ENCODE data around the gene LHFPL2.
A peak's percentile ranks its signal among the peaks of the same experiment; 100 is the strongest.

Gene LHFPL2

GRCh38 chr5:78568212-78568611 is 80.4 kb downstream of the LHFPL2 start:
- no peak for DNase-seq (ENCODE audit: low read depth, low spot score)

DNA sequence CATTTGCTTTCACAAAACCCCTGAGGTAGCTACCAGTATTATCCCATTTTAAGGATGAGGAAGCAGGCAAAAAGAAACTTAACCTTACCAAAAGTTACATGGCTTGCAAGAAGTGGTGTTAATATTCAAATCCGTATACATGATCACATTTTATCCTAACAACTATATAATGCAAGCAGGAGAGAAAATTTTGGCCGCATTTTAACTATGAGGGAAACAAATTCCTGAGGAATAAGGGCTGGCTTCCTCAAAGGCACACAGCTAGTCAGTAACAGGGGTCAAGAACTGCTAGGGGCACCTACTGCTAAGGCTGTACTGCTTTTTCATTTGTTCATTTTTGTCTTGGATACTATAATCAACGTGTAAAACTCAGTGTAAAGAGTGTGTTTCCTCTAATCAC is 81.0 kb downstream of the LHFPL2 start:
- no peak for DNase-seq (ENCODE audit: low read depth, low spot score)

- no peak for DNase-seq (ENCODE audit: low read depth, low spot score)
Measured at GRCh38 chr5:78566747-78567425, 81.7 kb downstream of the LHFPL2 start.

DNA sequence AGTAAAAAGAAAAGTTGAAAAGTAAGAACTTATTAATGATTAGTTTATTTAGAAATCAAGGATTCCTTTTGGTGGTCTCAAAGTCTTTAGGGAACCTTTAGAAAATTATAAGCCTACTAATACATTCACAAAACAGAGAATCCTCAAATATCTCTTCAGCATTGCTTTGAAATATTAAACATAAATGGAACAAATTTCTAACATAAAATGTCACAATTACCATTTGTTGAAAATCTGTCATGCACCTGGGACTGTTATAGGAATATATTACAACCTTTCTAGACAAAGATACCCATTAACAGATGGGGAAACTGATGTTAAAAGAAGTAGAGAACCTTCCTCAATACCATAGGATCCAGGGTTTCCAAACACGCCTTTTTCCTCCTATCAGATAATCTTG is 83.2 kb downstream of the LHFPL2 start:
- DNase-seq (ENCODE audit: low read depth, low spot score): no peak

GRCh38 chr5:78563621-78564020 is 85.0 kb downstream of the LHFPL2 start:
- DNase-seq (ENCODE audit: low read depth, low spot score): no peak

DNA sequence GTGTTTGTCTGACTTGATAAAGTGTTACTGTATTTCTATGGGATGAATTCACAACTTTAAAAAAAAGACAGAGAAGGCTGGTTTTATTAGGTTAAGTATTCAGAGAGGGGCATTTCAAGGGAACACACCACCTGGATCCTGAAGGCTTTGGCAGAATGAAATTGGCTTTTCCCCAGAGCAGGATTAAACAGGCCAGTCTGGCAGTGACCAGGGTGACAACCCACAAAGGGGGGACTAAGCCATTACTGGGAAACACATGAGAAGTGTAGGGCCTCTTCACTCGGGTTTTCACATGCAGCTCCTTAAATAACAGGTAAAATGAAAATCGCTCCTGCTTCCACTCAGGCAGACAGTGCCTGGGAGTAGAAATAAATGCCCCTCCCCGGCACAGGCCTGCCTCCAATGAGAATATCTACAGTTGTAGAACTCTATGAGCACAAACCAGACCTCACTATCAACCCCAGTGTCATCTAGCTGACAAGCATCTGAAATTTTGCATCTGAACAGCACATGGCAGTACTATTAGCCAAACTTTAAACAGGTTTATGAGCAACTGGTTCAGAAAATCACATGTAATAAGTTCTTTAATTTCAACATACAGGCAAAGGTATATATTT is 85.8 kb downstream of the LHFPL2 start:
- DNase-seq (ENCODE audit: low read depth, low spot score): no peak

GRCh38 chr5:78562001-78562400 is 86.6 kb downstream of the LHFPL2 start:
- no peak for DNase-seq (ENCODE audit: low read depth, low spot score)

DNA sequence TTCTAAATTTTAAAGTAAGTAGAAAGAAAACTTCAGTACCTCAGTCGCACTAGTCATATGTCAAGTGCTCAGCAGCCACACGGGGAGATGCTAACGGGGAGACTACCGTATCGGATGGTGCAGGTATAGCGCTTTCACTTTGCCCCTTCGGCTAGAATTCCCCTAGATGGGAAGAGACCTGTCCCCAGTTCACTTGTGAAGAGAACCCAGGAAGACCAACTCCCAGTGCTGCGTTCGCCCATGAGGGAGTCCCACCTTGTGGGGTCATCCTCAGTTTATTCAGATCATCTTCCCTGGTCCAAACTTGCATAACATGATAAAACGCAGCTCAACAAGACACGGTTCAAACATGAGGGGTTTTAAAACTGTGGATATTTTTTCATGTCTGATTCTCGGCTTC is 87.3 kb downstream of the LHFPL2 start:
- DNase-seq (ENCODE audit: low read depth, low spot score): no peak

- no peak for DNase-seq (ENCODE audit: low read depth, low spot score)
Measured at GRCh38 chr5:78560000-78560855, 88.3 kb downstream of the LHFPL2 start.

DNA sequence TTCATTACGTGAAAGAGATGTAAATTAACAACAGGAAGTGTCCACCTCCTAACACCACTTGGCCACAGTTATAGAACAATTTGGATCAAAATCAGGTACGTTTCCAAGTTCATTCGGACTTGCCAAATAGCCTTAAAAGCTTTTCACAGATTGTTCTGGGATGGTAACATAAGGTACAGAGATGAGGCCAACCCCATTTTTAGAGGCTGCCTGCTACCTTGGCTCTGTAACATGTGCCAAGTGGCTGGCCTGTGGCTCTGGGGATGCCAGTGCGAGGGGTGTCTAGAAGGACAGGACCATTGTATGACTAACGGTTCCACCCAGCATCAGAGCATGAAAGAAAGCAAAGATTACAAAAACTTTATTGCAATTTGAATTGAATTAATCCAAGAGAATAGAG is 91.0 kb downstream of the LHFPL2 start:
- no peak for DNase-seq (ENCODE audit: low read depth, low spot score)

- no peak for DNase-seq (ENCODE audit: low read depth, low spot score)
Measured at GRCh38 chr5:78555870-78556269, 92.7 kb downstream of the LHFPL2 start.

GRCh38 chr5:78554670-78555069 is 93.9 kb downstream of the LHFPL2 start:
- no peak for DNase-seq (ENCODE audit: low read depth, low spot score)

DNA sequence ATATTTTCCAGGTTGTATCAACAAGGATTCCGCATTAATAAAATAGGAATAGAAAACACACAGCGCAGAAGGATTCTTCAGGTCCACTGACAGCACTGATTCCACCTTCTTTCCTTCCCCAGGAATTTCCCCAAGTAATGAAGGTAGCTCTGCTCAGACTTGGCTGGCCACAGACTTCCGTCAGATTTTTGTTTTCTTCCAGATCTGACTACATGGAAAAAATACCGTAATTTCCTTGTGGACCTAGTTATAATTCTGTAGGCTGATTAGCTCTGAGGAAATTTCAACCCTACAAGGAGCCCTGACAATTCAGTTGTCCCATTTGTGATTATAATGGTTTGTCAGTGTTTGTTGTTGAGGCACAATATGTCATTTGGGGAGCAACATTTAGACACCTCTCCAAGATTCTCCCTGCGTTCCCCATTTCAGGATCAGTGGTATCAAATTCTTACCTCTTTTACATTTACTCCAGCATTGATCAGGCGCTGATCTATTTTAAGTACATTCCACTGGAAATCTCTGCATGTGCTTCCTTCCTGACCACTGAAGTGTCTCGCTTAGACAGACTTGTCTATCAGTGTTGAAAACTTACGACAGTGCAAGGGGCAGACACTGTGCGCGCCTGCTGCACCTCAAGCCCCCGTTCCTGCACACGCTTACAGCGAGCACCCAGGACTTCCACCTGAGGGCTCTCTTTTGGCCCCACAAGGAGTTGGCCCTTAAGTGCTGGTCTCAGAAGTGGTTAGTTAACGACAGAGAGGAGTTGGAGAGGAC is 94.8 kb downstream of the LHFPL2 start:
- DNase-seq (ENCODE audit: low read depth, low spot score): no peak

GRCh38 chr5:78552729-78553342 is 95.7 kb downstream of the LHFPL2 start:
- no peak for DNase-seq (ENCODE audit: low read depth, low spot score)

- no peak for DNase-seq (ENCODE audit: low read depth, low spot score)
Measured at GRCh38 chr5:78550891-78551290, 97.7 kb downstream of the LHFPL2 start.

DNA sequence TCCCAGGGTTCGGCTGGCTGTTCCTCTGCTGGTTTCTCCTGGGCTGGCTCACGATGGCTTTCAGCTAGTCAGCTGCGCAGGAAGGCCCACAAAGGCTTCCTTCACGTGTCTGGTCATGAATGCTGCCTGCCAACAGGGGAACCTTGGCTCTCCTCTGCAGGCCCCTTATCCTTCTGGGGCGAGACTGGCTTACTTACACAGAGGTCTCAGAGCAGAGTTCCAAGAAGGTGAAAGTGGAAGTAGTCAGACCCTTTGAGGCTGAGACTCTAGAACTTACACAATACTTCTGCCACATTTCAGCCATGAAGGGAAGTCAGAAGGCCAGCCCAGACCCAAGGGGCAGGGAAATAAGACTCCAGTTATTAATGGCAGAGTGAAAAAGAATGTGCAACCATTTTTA is 99.5 kb downstream of the LHFPL2 start:
- DNase-seq (ENCODE audit: low read depth, low spot score): no peak

DNA sequence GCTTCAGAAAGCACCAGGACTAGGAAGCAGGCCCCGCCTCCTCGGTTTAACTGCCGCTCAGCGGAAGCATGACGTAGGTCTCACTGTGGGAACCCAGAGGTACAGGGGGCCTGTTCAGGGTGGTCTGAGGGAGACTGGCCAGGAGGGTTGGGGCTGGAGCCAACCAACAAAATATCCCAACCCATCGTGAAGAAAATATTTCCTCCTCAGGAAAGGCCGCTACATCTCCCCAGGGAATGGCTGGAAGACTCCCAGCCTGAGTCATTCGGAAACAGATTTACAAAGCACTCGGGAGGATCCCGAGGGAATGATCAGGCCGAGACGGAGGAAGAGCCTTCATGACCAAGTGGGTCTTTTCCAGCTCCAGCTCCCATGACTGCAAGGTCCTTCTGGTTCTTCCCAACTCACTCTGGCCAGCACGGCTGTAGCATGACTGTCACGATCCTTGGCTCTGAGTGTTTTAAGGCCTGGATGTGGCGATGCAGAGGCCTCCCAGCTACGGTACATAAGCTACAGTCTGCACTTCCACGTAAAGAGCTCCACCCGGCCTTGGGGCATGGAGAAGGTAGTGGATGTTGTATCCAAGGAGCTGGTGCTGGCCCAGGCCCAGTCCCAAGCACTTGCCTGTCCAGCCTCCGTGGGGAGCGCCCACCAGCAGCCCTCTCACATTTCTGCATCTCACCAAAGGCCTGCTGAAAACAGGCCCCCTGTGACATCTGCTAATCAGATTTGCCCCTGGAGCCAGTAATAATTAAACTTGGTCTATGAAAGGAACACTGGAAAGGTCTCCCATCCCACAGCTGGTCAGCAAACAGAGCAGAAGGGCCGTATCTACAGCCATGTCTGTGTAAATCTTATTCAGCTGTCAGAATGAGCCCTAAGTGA is 100.6 kb downstream of the LHFPL2 start:
- peak; percentile 93 for DNase-seq (ENCODE audit: low read depth, low spot score)

DNA sequence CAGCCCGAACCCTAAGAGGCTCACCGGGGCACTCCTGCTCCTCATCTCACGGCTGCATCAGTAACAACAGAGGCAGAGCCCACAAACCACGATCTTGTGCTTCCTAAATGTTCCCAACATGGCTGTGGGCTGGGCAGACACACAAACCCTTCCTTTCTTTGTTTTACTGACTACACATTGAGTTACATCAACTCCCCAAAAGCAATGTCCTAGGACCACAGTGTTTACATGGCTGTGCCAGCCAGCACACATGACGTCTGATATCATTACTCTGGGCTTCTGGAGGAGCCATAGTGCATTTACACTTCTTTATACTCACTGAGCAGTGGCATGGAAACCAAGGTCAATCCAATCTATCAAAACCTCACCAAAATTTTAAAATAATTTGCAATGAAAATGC is 101.4 kb downstream of the LHFPL2 start:
- no peak for DNase-seq (ENCODE audit: low read depth, low spot score)

- DNase-seq (ENCODE audit: low read depth, low spot score): no peak
Measured at GRCh38 chr5:78546276-78546996, 102.1 kb downstream of the LHFPL2 start.

- no peak for DNase-seq (ENCODE audit: low read depth, low spot score)
Measured at GRCh38 chr5:78545406-78545805, 103.2 kb downstream of the LHFPL2 start.

Data from smooth muscle cell of the brain vasculature (primary cell).